Hepatocyte (in vitro differentiated cells): ENCODE results near the gene PPM1L. TPM values are rescaled to one million over a fixed set of nuclear protein-coding genes. Genes with fewer than 3 reads are reported as not detected.

ENCODE experiments used
- DNase-seq: peaks from one replicate; pipeline ENCODE4 v3.0.0-alpha.2; 2016; ENCODE audit warnings: low spot score
- H2AFZ ChIP-seq: fragments of 200-600 bp; sonication (generic); 2 replicates; pipeline ENCODE4 v1.6.0; 2016; ENCODE audit warnings: antibody characterized with exemption, mild to moderate bottlenecking
- H3K27ac ChIP-seq: fragments of 200-600 bp; sonication (generic); 2 replicates; pipeline ENCODE4 v1.5.1; 2016; ENCODE audit warnings: mild to moderate bottlenecking
- H3K27me3 ChIP-seq: fragments of 200-600 bp; sonication (generic); 2 replicates; pipeline ENCODE4 v1.6.1; 2016
- H3K36me3 ChIP-seq: fragments of 200-600 bp; sonication (generic); replicated peaks from 2 replicates; pipeline ENCODE4 v1.5.1; 2016; ENCODE audit warnings: low read depth; ENCODE audit not compliant: insufficient read depth
- H3K4me1 ChIP-seq: fragments of 200-600 bp; sonication (generic); 2 replicates; pipeline ENCODE4 v1.5.1; 2016; ENCODE audit warnings: mild to moderate bottlenecking, moderate library complexity; ENCODE audit not compliant: insufficient read depth
- H3K4me2 ChIP-seq: fragments of 200-600 bp; sonication (generic); 2 replicates; pipeline ENCODE4 v1.6.0; 2016
- H3K4me3 ChIP-seq: fragments of 200-600 bp; sonication (generic); 2 replicates; pipeline ENCODE4 v1.5.1; 2016; ENCODE audit warnings: mild to moderate bottlenecking
- H3K79me2 ChIP-seq: fragments of 200-600 bp; sonication (generic); 2 replicates; pipeline ENCODE4 v1.6.0; 2017; ENCODE audit warnings: mild to moderate bottlenecking
- H3K9me2 ChIP-seq: fragments of 200-600 bp; sonication (generic); replicated peaks from 2 replicates; pipeline ENCODE4 v1.6.0; 2017; ENCODE audit warnings: mild to moderate bottlenecking; ENCODE audit not compliant: insufficient read depth
- H3K9me3 ChIP-seq: fragments of 200-600 bp; sonication (generic); 2 replicates; pipeline ENCODE4 v1.5.1; 2016; ENCODE audit warnings: low read depth, mild to moderate bottlenecking
- H4K20me1 ChIP-seq: fragments of 200-600 bp; sonication (generic); 2 replicates; pipeline ENCODE4 v1.6.0; 2016; ENCODE audit warnings: mild to moderate bottlenecking; ENCODE audit not compliant: insufficient read depth, poor library complexity, severe bottlenecking
- CTCF ChIP-seq: fragments of 200-600 bp; sonication (generic); IDR thresholded peaks from 2 replicates; pipeline ENCODE4 v1.5.1; 2016; ENCODE audit warnings: antibody characterized with exemption, mild to moderate bottlenecking; ENCODE audit not compliant: poor library complexity
- EZH2 ChIP-seq: fragments of 200-600 bp; sonication (generic); IDR thresholded peaks from 2 replicates; pipeline ENCODE4 v1.6.1; 2016; ENCODE audit warnings: antibody characterized with exemption, mild to moderate bottlenecking, borderline replicate concordance
- EZH2phosphoT487 ChIP-seq: fragments of 200-600 bp; sonication (generic); IDR thresholded peaks from one replicate; pipeline ENCODE4 v1.6.1; 2018; ENCODE audit warnings: antibody characterized with exemption, mild to moderate bottlenecking, low read depth, moderate library complexity; ENCODE audit not compliant: unreplicated experiment, severe bottlenecking
- WGBS: methylation state at CpG from one replicate; pipeline ENCODE4 v1.1.6; 2016; ENCODE audit warnings: low lambda C conversion rate; ENCODE audit errors: missing lambda C conversion rate; 5-methylcytosine and 5-hydroxymethylcytosine counted together
- polyA plus RNA-seq: library from polyadenylated mRNA; unstranded; fragments of >200 nt; fragmentation: Nextera tagmentation; extraction: Ambion mirVana; gene quantifications from 2 replicates; pipeline ENCODE4 v1.2.1, GENCODE V29; 2016
- total RNA-seq: library from RNA; depleted of rRNA; stranded (reverse); fragments of >200 nt; gene quantifications from 2 replicates; pipeline ENCODE4 v1.2.3, GENCODE V29; 2014

The PPM1L gene
- total and polyA plus RNA-seq, 2 experiments from 2014 or later, result 5.1 to 13.1 TPM

- no peaks in the 10 kb centered on the region for H3K9me2 ChIP-seq
- H2AFZ ChIP-seq, result no peak overlapping the region
- H3K9me3 ChIP-seq, result no peaks in the 10 kb centered on the region
- no peak overlapping the region for H3K4me3 ChIP-seq
- TF ChIP-seq EZH2 (no peak), CTCF (no peak), EZH2phosphoT487 (no peak)
- no peaks in the 10 kb centered on the region for H4K20me1 ChIP-seq
- peaks cover 5% of the 10 kb centered on the region for H3K4me1 ChIP-seq
- no peaks in the 10 kb centered on the region for H3K27me3 ChIP-seq
- H3K79me2 ChIP-seq, result peaks cover 7% of the 10 kb centered on the region
- no peaks in the 10 kb centered on the region for H3K36me3 ChIP-seq
- DNase-seq, result no peak
- no peak overlapping the region for H3K4me2 ChIP-seq
- no peak overlapping the region for H3K27ac ChIP-seq
These were observed 50.1 kb downstream of the PPM1L start for GRCh38 chr3:160806094-160806493.

- Histone ChIP-seq H2AFZ (no peak overlapping the region), H3K9me3 (no peaks in the 10 kb centered on the region), H4K20me1 (no peaks in the 10 kb centered on the region), H3K36me3 (no peaks in the 10 kb centered on the region), H3K27ac (no peak overlapping the region), H3K9me2 (no peaks in the 10 kb centered on the region), H3K79me2 (peaks cover 7% of the 10 kb centered on the region), H3K4me2 (no peak overlapping the region), H3K4me1 (peaks cover 5% of the 10 kb centered on the region), H3K4me3 (no peak overlapping the region), H3K27me3 (no peaks in the 10 kb centered on the region)
- 96% methylated on average over 3 of the region's 3 CpGs for WGBS
- DNase-seq, result no peak
- TF ChIP-seq EZH2 (no peak), CTCF (no peak), EZH2phosphoT487 (no peak)
These were observed 50.7 kb downstream of the PPM1L start for GRCh38 chr3:160806686-160807085.

GRCh38 chr3:160808838-160809237 lies 52.8 kb downstream of the PPM1L start:
- TF ChIP-seq EZH2, result no peak
- TF ChIP-seq EZH2phosphoT487, result no peak
- TF ChIP-seq CTCF, result no peak
- no peaks in the 10 kb centered on the region for H3K9me2 ChIP-seq
- no peaks in the 10 kb centered on the region for H3K36me3 ChIP-seq
- H4K20me1 ChIP-seq, result no peaks in the 10 kb centered on the region
- no peak for DNase-seq
- H3K27me3 ChIP-seq, result no peaks in the 10 kb centered on the region
- H2AFZ ChIP-seq, result no peak overlapping the region
- WGBS, result 98% methylated on average over 3 of the region's 3 CpGs
- peaks cover 5% of the 10 kb centered on the region for H3K4me1 ChIP-seq
- no peak overlapping the region for H3K27ac ChIP-seq
- no peaks in the 10 kb centered on the region for H3K9me3 ChIP-seq
- peaks cover 2% of the 10 kb centered on the region for H3K79me2 ChIP-seq
- no peak overlapping the region for H3K4me2 ChIP-seq
- H3K4me3 ChIP-seq, result no peak overlapping the region

- Histone ChIP-seq H3K4me1 (peaks cover 5% of the 10 kb centered on the region), H3K27ac (no peak overlapping the region), H4K20me1 (no peaks in the 10 kb centered on the region), H3K4me2 (no peak overlapping the region), H3K4me3 (no peak overlapping the region), H2AFZ (no peak overlapping the region), H3K27me3 (no peaks in the 10 kb centered on the region), H3K9me3 (no peaks in the 10 kb centered on the region), H3K79me2 (peaks cover 2% of the 10 kb centered on the region), H3K9me2 (no peaks in the 10 kb centered on the region), H3K36me3 (no peaks in the 10 kb centered on the region)
- 66% methylated on average over 2 of the region's 2 CpGs for WGBS
- DNase-seq, result no peak
- TF ChIP-seq EZH2phosphoT487 (no peak), EZH2 (no peak), CTCF (no peak)
These were observed 53.4 kb downstream of the PPM1L start for GRCh38 chr3:160809453-160809852.
